Adrenal gland (tissue), 12 donors: ENCODE results near the gene TSPEAR. TPM values are rescaled to one million over a fixed set of nuclear protein-coding genes. Genes with fewer than 3 reads are reported as not detected.

Experiments
- DNase-seq, 7 donors: peaks; one replicate each; pipeline ENCODE4 v3.0.0-alpha.2; 2019 to 2020
- H3K27ac ChIP-seq, 5 donors: fragments of 200-600 bp; sonication (generic) in 4 of 5; 1 replicate in 3 of 5; 2 replicates in 2 of 5; pipeline versions ENCODE4 v1.5.1 to v1.8.0; 2016 to 2020; ENCODE audit warnings: mild to moderate bottlenecking in 1 of 5
- H3K27me3 ChIP-seq: fragments of 200-600 bp; 2 replicates; pipeline ENCODE4 v1.8.0; 2021
- H3K36me3 ChIP-seq, 2 donors: fragments of 200-600 bp; replicated peaks in 1 of 2; 1 replicate in 1 of 2; 2 replicates in 1 of 2; pipeline versions ENCODE4 v1.5.1 to v1.8.0; 2018 to 2022
- H3K4me1 ChIP-seq, 2 donors: fragments of 200-600 bp; replicated peaks in 1 of 2; 1 replicate in 1 of 2; 2 replicates in 1 of 2; pipeline versions ENCODE4 v1.5.1 to v1.8.0; 2018 to 2021
- H3K4me3 ChIP-seq, 4 donors: fragments of 200-600 bp; sonication (generic) in 3 of 4; one replicate each; pipeline ENCODE4 v1.5.1; 2016 to 2018
- H3K9me3 ChIP-seq, 3 donors: fragments of 200-600 bp; sonication (generic) in 1 of 3; replicated peaks in 1 of 3; 1 replicate in 2 of 3; 2 replicates in 1 of 3; pipeline versions ENCODE4 v1.5.1 to v1.8.0; 2016 to 2021
- POLR2A ChIP-seq, 2 donors: fragments of 450-650 bp; IDR thresholded peaks; one replicate each; pipeline ENCODE4 v1.6.1; 2017; ENCODE audit warnings: antibody characterized with exemption in 2 of 2, mild to moderate bottlenecking in 2 of 2, moderate library complexity in 1 of 2
- WGBS, 4 donors: extraction: QIAGEN DNeasy Blood & Tissue Kit in 2 of 4; methylation state at CpG; one replicate each; pipeline versions ENCODE4 v1.1.5 to v1.1.7; 2013 to 2017; 5-methylcytosine and 5-hydroxymethylcytosine counted together
- intact Hi-C, 2 donors: fragments of 100-400 bp; cut with DNase I; formaldehyde crosslinking; loops; one replicate each; pipeline versions ENCODE4 v1.14.1 to v1.15.0; 2022 to 2023
- polyA plus RNA-seq, 3 donors: library from polyadenylated mRNA; stranded (reverse); fragments of 200-250 nt in 2 of 3; fragments of 350-450 nt in 1 of 3; fragmentation: Illumina TruSeq in 1 of 3; extraction: RNeasy Lipid Tissue Mini Kit (QIAGEN cat#74804) in 1 of 3; gene quantifications; one replicate each; pipeline ENCODE4 v1.2.3, GENCODE V29; 2013 to 2014
- total RNA-seq, 9 donors: library from RNA; depleted of rRNA in 4 of 9; stranded (reverse); fragments of >200 nt in 4 of 9; fragments of 120-200 nt in 1 of 9; fragmentation: NEBNext Ultra II Directional in 1 of 9; extraction: Animal tissue kit (Norgen Biotek cat#: 25700) in 1 of 9; gene quantifications; one replicate each; pipeline versions ENCODE4 v1.1.0 to v1.2.4, GENCODE V29; 2013 to 2023
- TF ChIP-seq, protein P1 (sequence below), 6 experiments: fragments of 450-650 bp in 4 of 6; fragments of 200-600 bp in 2 of 6; sonication (generic) in 1 of 6; IDR thresholded peaks; 1 replicate in 5 of 6; 2 replicates in 1 of 6; pipeline versions ENCODE4 v1.5.1 to v1.8.0; 2016 to 2021; ENCODE audit warnings: antibody characterized with exemption in 6 of 6, mild to moderate bottlenecking in 2 of 6, moderate library complexity in 1 of 6
- donor health status: healthy with polysubstance abuse.
- donor health status: Bipolar disorder and iron deficiency.
- donor health status: DM: yes; HTN: yes; CAD: no.
- donor health status: DM: no; HTN: no; CAD: no.
- donor health status: DM: no; HTN: no; CAD: no.
- donor health status: DM: yes; HTN: yes; CAD: no.

TSPEAR gene
- total and polyA plus RNA-seq, 12 donors = not detected

DNA sequence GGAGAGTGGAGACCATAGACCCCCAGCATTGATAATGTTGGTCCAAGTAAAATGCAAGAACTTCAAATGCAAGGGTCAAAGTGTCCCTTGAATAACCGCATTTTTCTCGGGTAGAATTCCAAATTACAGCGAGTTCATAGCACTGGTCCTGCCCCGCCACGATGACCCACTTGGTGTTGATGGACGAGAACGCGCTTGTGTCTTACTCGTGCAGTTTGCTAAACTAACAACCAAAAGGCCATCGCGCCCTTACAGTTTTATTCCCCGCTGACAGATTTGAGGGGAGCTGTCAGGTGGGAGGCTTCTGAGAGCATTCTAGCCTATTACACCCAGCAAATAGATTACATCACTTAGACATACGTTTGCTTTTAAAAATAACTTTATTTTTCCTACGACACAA lies 17.3 kb upstream of the TSPEAR start:
- no peaks in the 10 kb centered on the region for H3K4me1 ChIP-seq
- intact Hi-C loops = no loop called here
- TF ChIP-seq, protein P1, sequence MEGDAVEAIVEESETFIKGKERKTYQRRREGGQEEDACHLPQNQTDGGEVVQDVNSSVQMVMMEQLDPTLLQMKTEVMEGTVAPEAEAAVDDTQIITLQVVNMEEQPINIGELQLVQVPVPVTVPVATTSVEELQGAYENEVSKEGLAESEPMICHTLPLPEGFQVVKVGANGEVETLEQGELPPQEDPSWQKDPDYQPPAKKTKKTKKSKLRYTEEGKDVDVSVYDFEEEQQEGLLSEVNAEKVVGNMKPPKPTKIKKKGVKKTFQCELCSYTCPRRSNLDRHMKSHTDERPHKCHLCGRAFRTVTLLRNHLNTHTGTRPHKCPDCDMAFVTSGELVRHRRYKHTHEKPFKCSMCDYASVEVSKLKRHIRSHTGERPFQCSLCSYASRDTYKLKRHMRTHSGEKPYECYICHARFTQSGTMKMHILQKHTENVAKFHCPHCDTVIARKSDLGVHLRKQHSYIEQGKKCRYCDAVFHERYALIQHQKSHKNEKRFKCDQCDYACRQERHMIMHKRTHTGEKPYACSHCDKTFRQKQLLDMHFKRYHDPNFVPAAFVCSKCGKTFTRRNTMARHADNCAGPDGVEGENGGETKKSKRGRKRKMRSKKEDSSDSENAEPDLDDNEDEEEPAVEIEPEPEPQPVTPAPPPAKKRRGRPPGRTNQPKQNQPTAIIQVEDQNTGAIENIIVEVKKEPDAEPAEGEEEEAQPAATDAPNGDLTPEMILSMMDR (IDR thresholded peaks at IDR 0.05) = no peak
- H3K36me3 ChIP-seq = no peaks in the 10 kb centered on the region
- H3K4me3 ChIP-seq = no peak overlapping the region
- no peak for DNase-seq
- 85 to 90% (median 87%) methylated on average over 14 of the region's 14 CpGs for WGBS, 4 donors
- H3K9me3 ChIP-seq = no peaks in the 10 kb centered on the region
- H3K27me3 ChIP-seq = peaks cover 6% of the 10 kb centered on the region
- no peak overlapping the region for H3K27ac ChIP-seq

DNA sequence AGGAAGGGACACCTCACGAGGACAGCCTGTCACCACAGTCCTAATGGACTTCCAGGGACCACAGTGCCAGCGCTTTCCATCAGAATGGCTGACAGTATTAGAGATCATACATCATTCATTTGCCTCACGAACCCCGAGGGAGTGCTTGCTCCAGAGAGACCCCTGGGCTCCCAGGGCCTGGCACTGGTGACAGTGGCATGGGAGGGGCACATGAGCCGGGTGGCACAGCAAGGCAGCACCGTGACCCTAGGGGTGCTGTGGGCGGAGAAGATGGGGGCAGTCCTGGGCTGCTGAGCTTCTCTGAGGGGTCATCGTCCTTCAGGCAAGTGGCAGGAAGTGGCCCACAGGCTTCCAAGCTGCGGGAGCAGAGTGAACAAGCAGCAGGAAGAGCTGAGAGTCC lies 16.4 kb upstream of the TSPEAR start:
- no peak for DNase-seq
- H3K4me1 ChIP-seq = no peaks in the 10 kb centered on the region
- intact Hi-C loops = no loop called here
- H3K4me3 ChIP-seq = no peak overlapping the region
- H3K36me3 ChIP-seq = no peaks in the 10 kb centered on the region
- H3K27ac ChIP-seq = no peak overlapping the region
- no peak for TF ChIP-seq POLR2A (IDR thresholded peaks at IDR 0.05)
- TF ChIP-seq, protein P1 (IDR thresholded peaks at IDR 0.05) = no peak
- H3K9me3 ChIP-seq = no peaks in the 10 kb centered on the region
- WGBS, 4 donors = 65 to 73% (median 68%) methylated on average over 8 to 9 of the region's 9 CpGs
- H3K27me3 ChIP-seq = peaks cover 15% of the 10 kb centered on the region

DNA sequence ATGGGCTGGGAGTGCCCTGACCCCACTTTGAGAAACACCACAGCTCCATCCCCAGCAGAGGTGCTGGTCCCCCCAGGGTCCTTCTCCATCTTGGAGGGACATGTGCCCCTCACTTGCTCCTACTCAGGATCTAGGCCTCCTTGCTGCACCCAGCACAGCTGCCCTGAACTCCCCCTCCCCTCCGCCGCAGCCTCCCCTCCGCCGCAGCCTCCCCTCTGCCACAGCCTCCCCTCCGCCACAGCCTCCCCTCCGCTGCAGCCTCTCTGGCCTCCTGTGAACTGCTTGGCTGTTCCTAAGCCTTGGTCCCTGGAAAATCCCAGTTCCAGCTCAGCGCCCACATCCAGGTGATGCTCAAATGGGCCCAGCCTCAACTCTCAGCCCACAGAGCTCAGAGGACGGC lies 15.9 kb upstream of the TSPEAR start:
- intact Hi-C loops = no loop called here
- H3K9me3 ChIP-seq = no peaks in the 10 kb centered on the region
- TF ChIP-seq POLR2A (IDR thresholded peaks at IDR 0.05) = no peak
- TF ChIP-seq, protein P1 (IDR thresholded peaks at IDR 0.05) = no peak
- H3K36me3 ChIP-seq = no peaks in the 10 kb centered on the region
- H3K4me3 ChIP-seq = no peak overlapping the region
- no peaks in the 10 kb centered on the region for H3K4me1 ChIP-seq
- no peak overlapping the region for H3K27ac ChIP-seq
- 81 to 98% (median 92%) methylated on average over 8 of the region's 8 CpGs for WGBS, 4 donors
- no peak for DNase-seq
- H3K27me3 ChIP-seq = peaks cover 17% of the 10 kb centered on the region

DNA sequence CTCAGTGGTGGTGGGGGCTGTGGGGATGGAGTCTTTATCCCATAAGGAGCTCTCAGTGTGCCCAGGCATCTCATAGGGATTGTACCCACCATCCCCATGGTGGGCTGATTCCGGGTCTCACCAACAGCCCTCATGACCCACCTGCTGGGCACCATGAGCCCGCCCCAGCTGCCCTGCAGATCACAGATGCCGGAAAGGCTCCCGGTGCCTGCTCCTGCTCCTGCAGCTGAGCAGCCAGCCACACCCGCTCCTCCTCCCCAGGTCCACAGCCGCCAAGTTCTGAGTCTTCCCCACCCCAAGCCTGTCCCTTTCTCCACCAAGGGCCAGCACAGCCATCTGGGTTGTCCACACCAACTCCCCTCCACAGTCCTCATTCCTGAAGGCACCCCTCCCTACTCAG lies 15.5 kb upstream of the TSPEAR start:
- intact Hi-C loops = no loop called here
- 70 to 87% (median 76%) methylated on average over 5 to 6 of the region's 6 CpGs for WGBS, 4 donors
- H3K9me3 ChIP-seq = no peaks in the 10 kb centered on the region

More for the DNA sequence above, 15.5 kb upstream of the TSPEAR start:
- TF ChIP-seq POLR2A (IDR thresholded peaks at IDR 0.05) = no peak
- TF ChIP-seq, protein P1 (IDR thresholded peaks at IDR 0.05) = no peak
- Histone ChIP-seq H3K27me3 (peaks cover 17% of the 10 kb centered on the region), H3K27ac (no peak overlapping the region), H3K4me3 (no peak overlapping the region), H3K4me1 (no peaks in the 10 kb centered on the region), H3K36me3 (no peaks in the 10 kb centered on the region)
- DNase-seq = no peak
